ENCODE measurements around the gene FIG4.

The FIG4 gene

DNA sequence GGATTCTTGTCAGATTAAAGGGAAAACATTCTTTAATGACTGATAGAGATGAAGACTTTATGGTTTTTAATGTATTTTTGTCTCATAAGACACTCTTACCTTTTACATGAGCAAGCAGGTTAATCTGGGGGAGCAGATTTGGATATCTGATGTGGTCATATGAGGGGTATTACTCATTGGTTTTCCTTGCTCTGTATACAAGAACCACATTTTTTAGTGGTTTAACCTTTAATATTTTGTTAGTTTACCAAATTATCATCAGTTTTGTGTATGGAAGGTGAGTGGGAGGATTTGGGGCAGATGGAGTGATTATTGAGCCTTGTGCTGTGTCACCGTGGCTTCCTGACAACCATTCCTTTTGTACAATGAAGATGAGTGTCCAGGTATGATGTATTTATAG lies 112.9 kb downstream of the FIG4 start:
- Histone ChIP-seq H2AFZ (no peak overlapping the region), H3K79me2 (peaks cover 3% of the 10 kb centered on the region), H3K4me2 (ENCODE audit: low read length) (no peak overlapping the region), H3K4me3 (ENCODE audit: low read depth, low read length) (no peak overlapping the region), H3K36me3 (ENCODE audit: control insufficient read depth, insufficient read depth, low read length) (no peaks in the 10 kb centered on the region), H3K4me1 (no peaks in the 10 kb centered on the region), H3K27me3 (ENCODE audit: control insufficient read depth, insufficient read depth, low read length) (no peaks in the 10 kb centered on the region), H3K9ac (no peak overlapping the region), H3K9me3 (ENCODE audit: control insufficient read depth, low read length) (no peaks in the 10 kb centered on the region), H3K27ac (no peak overlapping the region)
- TF ChIP-seq, protein P1, sequence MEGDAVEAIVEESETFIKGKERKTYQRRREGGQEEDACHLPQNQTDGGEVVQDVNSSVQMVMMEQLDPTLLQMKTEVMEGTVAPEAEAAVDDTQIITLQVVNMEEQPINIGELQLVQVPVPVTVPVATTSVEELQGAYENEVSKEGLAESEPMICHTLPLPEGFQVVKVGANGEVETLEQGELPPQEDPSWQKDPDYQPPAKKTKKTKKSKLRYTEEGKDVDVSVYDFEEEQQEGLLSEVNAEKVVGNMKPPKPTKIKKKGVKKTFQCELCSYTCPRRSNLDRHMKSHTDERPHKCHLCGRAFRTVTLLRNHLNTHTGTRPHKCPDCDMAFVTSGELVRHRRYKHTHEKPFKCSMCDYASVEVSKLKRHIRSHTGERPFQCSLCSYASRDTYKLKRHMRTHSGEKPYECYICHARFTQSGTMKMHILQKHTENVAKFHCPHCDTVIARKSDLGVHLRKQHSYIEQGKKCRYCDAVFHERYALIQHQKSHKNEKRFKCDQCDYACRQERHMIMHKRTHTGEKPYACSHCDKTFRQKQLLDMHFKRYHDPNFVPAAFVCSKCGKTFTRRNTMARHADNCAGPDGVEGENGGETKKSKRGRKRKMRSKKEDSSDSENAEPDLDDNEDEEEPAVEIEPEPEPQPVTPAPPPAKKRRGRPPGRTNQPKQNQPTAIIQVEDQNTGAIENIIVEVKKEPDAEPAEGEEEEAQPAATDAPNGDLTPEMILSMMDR (IDR thresholded peaks at IDR 0.05): no peak

DNA sequence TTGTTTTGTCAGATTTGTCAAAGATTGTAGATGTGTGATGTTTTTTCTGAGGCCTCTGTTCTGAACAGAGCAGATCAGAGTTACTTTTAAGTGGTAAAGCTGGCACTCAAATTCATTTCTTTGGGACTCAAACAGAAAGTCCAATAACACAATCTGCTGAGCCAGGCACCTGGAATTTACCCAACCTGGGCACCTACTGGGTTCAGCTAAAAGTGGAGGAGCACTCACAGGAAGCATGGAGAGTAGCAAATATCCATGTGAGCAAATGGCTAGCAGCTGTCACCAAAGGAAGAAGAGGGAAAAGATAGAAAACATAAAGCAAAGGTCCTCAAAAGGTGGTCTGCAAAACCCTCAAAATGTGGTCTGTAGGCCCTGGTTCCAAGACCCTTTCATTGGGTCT lies 116.8 kb downstream of the FIG4 start:
- no peak overlapping the region for H2AFZ ChIP-seq
- no peak overlapping the region for H3K4me3 ChIP-seq (ENCODE audit: low read depth, low read length)
- H3K4me2 ChIP-seq (ENCODE audit: low read length): no peak overlapping the region
- H3K4me1 ChIP-seq: no peaks in the 10 kb centered on the region
- no peaks in the 10 kb centered on the region for H3K36me3 ChIP-seq (ENCODE audit: control insufficient read depth, insufficient read depth, low read length)
- H3K9me3 ChIP-seq (ENCODE audit: control insufficient read depth, low read length): no peaks in the 10 kb centered on the region
- H3K79me2 ChIP-seq: peaks cover 3% of the 10 kb centered on the region
- no peaks in the 10 kb centered on the region for H3K27me3 ChIP-seq (ENCODE audit: control insufficient read depth, insufficient read depth, low read length)
- TF ChIP-seq, protein P1 (IDR thresholded peaks at IDR 0.05): no peak
- H3K27ac ChIP-seq: no peak overlapping the region
- no peak overlapping the region for H3K9ac ChIP-seq

DNA sequence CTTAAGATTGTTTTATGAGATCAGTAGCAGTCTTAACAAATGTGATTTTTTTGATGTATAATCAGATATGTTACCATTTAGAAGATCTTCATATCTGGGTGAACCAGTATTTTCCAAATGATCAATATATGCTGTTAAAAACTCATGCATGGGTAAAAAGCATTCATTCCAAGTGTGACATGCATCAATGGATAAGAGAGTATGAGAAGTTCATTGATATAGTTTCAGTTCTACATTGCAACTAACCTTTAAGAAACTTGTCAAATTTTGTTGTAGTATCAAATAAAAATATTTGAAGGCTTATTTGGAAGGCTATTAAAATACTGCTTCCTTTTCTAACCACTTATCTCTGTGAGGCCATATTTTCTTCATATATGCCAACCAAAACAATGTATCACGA lies 117.7 kb downstream of the FIG4 start:
- Histone ChIP-seq H3K27ac (no peak overlapping the region), H3K4me3 (ENCODE audit: low read depth, low read length) (no peak overlapping the region), H3K27me3 (ENCODE audit: control insufficient read depth, insufficient read depth, low read length) (no peaks in the 10 kb centered on the region), H3K4me1 (no peaks in the 10 kb centered on the region), H3K79me2 (peaks cover 3% of the 10 kb centered on the region), H3K9ac (no peak overlapping the region), H3K4me2 (ENCODE audit: low read length) (no peak overlapping the region), H2AFZ (no peak overlapping the region), H3K9me3 (ENCODE audit: control insufficient read depth, low read length) (no peaks in the 10 kb centered on the region), H3K36me3 (ENCODE audit: control insufficient read depth, insufficient read depth, low read length) (no peaks in the 10 kb centered on the region)
- TF ChIP-seq, protein P1 (IDR thresholded peaks at IDR 0.05): no peak

DNA sequence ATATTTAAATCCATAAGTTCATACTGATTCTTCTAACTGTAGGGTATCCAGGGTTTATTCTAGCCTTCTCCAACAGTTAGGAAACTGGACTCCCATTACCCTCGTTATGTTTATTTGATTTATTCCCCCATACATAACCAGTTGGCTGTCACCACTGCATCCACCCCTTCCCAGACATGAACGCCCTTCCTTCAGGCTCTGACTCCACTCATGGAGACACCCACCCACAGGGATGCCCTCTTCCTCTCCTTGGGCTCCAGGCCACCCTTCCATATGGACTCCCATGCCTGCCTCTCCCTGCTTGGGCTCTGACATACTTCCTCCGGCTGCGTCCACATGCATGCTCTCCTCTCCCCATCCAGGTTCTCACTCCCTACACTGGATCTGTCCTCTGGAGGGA lies 124.0 kb downstream of the FIG4 start:
- no peak overlapping the region for H3K4me3 ChIP-seq (ENCODE audit: low read depth, low read length)
- no peaks in the 10 kb centered on the region for H3K27me3 ChIP-seq (ENCODE audit: control insufficient read depth, insufficient read depth, low read length)
- TF ChIP-seq, protein P1 (IDR thresholded peaks at IDR 0.05): no peak
- no peaks in the 10 kb centered on the region for H3K9me3 ChIP-seq (ENCODE audit: control insufficient read depth, low read length)
- H3K4me2 ChIP-seq (ENCODE audit: low read length): no peak overlapping the region
- H3K27ac ChIP-seq: no peak overlapping the region
- H3K9ac ChIP-seq: no peak overlapping the region
- no peaks in the 10 kb centered on the region for H3K4me1 ChIP-seq
- H2AFZ ChIP-seq: no peak overlapping the region
- no peaks in the 10 kb centered on the region for H3K79me2 ChIP-seq
- H3K36me3 ChIP-seq (ENCODE audit: control insufficient read depth, insufficient read depth, low read length): no peaks in the 10 kb centered on the region

DNA sequence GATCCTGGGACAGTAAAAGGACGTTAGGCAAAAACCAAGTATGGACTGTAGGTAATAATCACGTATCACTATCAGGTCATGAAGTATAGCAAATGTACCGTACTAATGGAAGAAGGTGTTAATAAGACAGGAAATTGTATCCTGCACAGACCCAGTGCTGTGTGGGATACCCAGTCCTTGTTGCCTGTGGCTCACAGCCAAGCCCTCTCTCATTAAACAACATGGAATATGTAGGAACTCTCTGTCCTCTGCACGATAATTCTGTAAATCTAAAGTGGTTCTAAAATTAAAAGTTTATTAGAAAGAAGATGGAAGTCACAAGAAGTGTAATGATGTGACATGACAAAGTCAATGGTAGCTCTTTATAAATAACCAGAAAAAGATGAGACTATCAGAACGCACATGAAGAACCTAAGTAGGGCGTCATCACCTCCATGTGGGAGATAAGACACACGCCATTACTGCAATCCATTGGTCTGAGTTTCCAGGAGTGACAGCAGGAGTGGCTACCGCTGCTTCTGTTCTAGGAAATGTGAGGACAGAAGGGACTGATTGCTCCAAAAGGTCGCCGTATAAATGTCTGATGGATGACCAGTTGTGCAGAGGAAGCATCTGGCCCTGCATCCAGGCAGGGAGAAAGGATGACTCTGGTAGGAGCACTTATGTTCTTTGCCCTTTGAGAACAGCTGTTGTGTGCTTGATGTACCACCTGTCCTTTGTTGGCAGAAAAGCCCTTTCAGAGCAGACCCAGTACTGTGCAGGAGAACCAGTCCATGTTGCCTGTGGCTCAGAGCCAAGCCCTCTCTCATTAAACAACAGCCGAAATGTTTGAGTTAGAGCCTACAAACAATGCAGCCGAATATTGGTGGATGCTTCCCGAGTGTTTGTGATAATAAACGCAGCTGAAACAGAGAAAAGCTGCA lies 125.6 kb downstream of the FIG4 start:
- Histone ChIP-seq H3K27me3 (ENCODE audit: control insufficient read depth, insufficient read depth, low read length) (no peaks in the 10 kb centered on the region), H3K4me2 (ENCODE audit: low read length) (no peak overlapping the region), H3K9ac (no peak overlapping the region), H3K9me3 (ENCODE audit: control insufficient read depth, low read length) (no peaks in the 10 kb centered on the region), H3K4me3 (ENCODE audit: low read depth, low read length) (no peak overlapping the region), H2AFZ (no peak overlapping the region), H3K4me1 (no peaks in the 10 kb centered on the region), H3K79me2 (no peaks in the 10 kb centered on the region), H3K36me3 (ENCODE audit: control insufficient read depth, insufficient read depth, low read length) (no peaks in the 10 kb centered on the region), H3K27ac (no peak overlapping the region)
- TF ChIP-seq, protein P1 (IDR thresholded peaks at IDR 0.05): no peak
